Ishikawa (cell line): ENCODE measurements around the gene CELF2.

ENCODE experiments used
- RAD21 ChIP-seq: IDR thresholded peaks from 2 replicates; pipeline ENCODE4 v1.6.1; 2012; ENCODE audit warnings: low read depth
- YY1 ChIP-seq: IDR thresholded peaks from 2 replicates; pipeline ENCODE4 v1.6.1; 2012; ENCODE audit warnings: low read depth

DNA sequence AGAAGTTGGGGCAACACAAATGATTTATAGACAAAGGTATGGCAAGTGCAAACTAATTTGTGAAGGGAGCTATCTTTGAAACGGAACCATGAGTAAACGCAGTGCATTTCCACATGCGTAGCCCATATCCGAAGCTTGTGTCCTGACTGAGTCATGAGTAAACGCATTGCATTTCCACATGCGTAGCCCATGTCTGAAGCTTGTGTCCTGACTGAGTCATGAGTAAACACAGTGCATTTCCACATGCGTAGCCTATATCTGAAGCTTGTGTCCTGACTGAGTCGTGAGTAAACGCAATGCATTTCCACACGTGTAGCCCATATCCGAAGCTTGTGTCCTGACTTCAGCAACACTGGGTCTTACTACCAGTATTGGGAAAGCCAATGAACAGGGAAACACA is 95.0 kb downstream of the CELF2 start:
- no peak for TF ChIP-seq YY1
- no peak for TF ChIP-seq RAD21
